H1 (cell line): ENCODE measurements around the gene TBC1D12.

Experiments used
- EP300 ChIP-seq, 2 experiments: IDR thresholded peaks; 1 replicate in 1 of 2; 2 replicates in 1 of 2; pipeline ENCODE4 v1.6.1; 2011 to 2012; ENCODE audit warnings: low read depth in 2 of 2, low read length in 2 of 2, mild to moderate bottlenecking in 2 of 2, borderline replicate concordance in 1 of 2, inconsistent platforms in 1 of 2, moderate library complexity in 1 of 2
- EZH2 ChIP-seq: fragments of 200-600 bp; sonication (generic); IDR thresholded peaks from 2 replicates; pipeline ENCODE4 v1.7.1; 2012; ENCODE audit warnings: low read depth, mild to moderate bottlenecking, moderate library complexity, low read length, inconsistent platforms; ENCODE audit not compliant: severe bottlenecking
- RNF2 ChIP-seq: fragments of 200-900, 300-1000 bp; sonication (generic); IDR thresholded peaks from 2 replicates; pipeline ENCODE4 v1.7.1; 2016; ENCODE audit warnings: borderline replicate concordance, low read depth, mild to moderate bottlenecking, antibody characterized with exemption, low read length; ENCODE audit not compliant: poor library complexity, severe bottlenecking; ENCODE audit errors: missing control alignments
- SUZ12 ChIP-seq: fragments of 200-600 bp; sonication (generic); IDR thresholded peaks from 2 replicates; pipeline ENCODE4 v1.6.1; 2012; ENCODE audit warnings: mild to moderate bottlenecking, inconsistent platforms, low read length, moderate library complexity, mixed read lengths
- TF ChIP-seq, protein P1 (sequence below), 3 experiments: IDR thresholded peaks; 1 replicate in 2 of 3; 2 replicates in 1 of 3; pipeline versions ENCODE4 v1.5.1 to v1.6.1; 2011; ENCODE audit warnings: low read length in 3 of 3, mild to moderate bottlenecking in 3 of 3, inconsistent platforms in 2 of 3, low read depth in 1 of 3, moderate library complexity in 1 of 3; ENCODE audit not compliant: insufficient read depth in 1 of 3; ENCODE audit errors: control extremely low read depth in 1 of 3

DNA sequence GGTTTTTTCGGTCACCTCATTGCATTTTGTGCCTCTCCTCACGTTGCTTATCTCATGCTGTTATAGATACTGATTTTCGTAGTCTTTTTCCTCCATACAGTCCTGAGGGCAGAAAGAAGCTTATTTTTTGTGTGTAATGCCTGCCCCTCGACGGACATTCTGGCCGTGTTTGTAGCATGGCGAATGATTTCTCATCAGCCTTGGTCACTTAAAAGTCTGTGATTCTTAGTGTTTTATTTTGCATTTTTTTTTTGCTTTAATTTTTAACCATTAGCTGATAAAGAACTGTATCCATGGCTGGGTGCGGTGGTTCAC, 39.1 kb upstream of the TBC1D12 start:
- TF ChIP-seq EZH2 (no peak), RNF2 (no peak), EP300 (IDR thresholded peaks at IDR 0.05; ENCODE audit: borderline replicate concordance in 1 of 2, low read depth in 2 of 2, low read length in 2 of 2) (no peak), SUZ12 (no peak)
- TF ChIP-seq, protein P1, sequence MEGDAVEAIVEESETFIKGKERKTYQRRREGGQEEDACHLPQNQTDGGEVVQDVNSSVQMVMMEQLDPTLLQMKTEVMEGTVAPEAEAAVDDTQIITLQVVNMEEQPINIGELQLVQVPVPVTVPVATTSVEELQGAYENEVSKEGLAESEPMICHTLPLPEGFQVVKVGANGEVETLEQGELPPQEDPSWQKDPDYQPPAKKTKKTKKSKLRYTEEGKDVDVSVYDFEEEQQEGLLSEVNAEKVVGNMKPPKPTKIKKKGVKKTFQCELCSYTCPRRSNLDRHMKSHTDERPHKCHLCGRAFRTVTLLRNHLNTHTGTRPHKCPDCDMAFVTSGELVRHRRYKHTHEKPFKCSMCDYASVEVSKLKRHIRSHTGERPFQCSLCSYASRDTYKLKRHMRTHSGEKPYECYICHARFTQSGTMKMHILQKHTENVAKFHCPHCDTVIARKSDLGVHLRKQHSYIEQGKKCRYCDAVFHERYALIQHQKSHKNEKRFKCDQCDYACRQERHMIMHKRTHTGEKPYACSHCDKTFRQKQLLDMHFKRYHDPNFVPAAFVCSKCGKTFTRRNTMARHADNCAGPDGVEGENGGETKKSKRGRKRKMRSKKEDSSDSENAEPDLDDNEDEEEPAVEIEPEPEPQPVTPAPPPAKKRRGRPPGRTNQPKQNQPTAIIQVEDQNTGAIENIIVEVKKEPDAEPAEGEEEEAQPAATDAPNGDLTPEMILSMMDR (IDR thresholded peaks at IDR 0.05; ENCODE audit: control extremely low read depth in 1 of 3, insufficient read depth in 1 of 3, low read depth in 1 of 3, low read length in 3 of 3), result no peak
